Measurements from ENCODE around the gene DHX34.
"Not testable (repeated sequence)": the region's sequence is repeated elsewhere in the genome, so short reads cannot be mapped to it uniquely, and the experiment has no call there.

Gene DHX34

GRCh38 chr19:47370045-47370611, 21.0 kb downstream of the DHX34 start:
- DNase-seq (ENCODE audit: low spot score), result no peak

GRCh38 chr19:47371261-47371660, 22.1 kb downstream of the DHX34 start:
- DNase-seq (ENCODE audit: low spot score), result no peak

- no peak for DNase-seq (ENCODE audit: low spot score)
Measured at GRCh38 chr19:47372603-47373002, 23.5 kb downstream of the DHX34 start.

- no peak for DNase-seq (ENCODE audit: low spot score)
Measured at GRCh38 chr19:47373246-47374240, 24.4 kb downstream of the DHX34 start.

GRCh38 chr19:47374876-47375693, 26.0 kb downstream of the DHX34 start:
- DNase-seq (ENCODE audit: low spot score), result no peak

GRCh38 chr19:47375694-47376588, 26.8 kb downstream of the DHX34 start:
- no peak for DNase-seq (ENCODE audit: low spot score)

- no peak for DNase-seq (ENCODE audit: low spot score)
Measured at GRCh38 chr19:47376589-47377144, 27.6 kb downstream of the DHX34 start.

- no peak for DNase-seq (ENCODE audit: low spot score)
Measured at GRCh38 chr19:47377208-47377701, 28.1 kb downstream of the DHX34 start.

- DNase-seq (ENCODE audit: low spot score), result no peak
Measured at GRCh38 chr19:47377801-47378200, 28.7 kb downstream of the DHX34 start.

GRCh38 chr19:47378246-47378645, 29.1 kb downstream of the DHX34 start:
- DNase-seq (ENCODE audit: low spot score), result no peak

GRCh38 chr19:47379381-47379938, 30.3 kb downstream of the DHX34 start:
- DNase-seq (ENCODE audit: low spot score), result no peak

- no peak for DNase-seq (ENCODE audit: low spot score)
Measured at GRCh38 chr19:47380559-47380958, 31.4 kb downstream of the DHX34 start.

GRCh38 chr19:47381121-47381520, 32.0 kb downstream of the DHX34 start:
- no peak for DNase-seq (ENCODE audit: low spot score)

- DNase-seq (ENCODE audit: low spot score), result peak; percentile 10
Measured at GRCh38 chr19:47381653-47382279, 32.7 kb downstream of the DHX34 start.

- DNase-seq (ENCODE audit: low spot score), result not testable (repeated sequence)
Measured at GRCh38 chr19:47383890-47384289, 34.8 kb downstream of the DHX34 start.

- DNase-seq (ENCODE audit: low spot score), result not testable (repeated sequence)
Measured at GRCh38 chr19:47384533-47384932, 35.4 kb downstream of the DHX34 start.

GRCh38 chr19:47386582-47386981, 37.5 kb downstream of the DHX34 start:
- DNase-seq (ENCODE audit: low spot score), result not testable (repeated sequence)

- DNase-seq (ENCODE audit: low spot score), result not testable (repeated sequence)
Measured at GRCh38 chr19:47387623-47388022, 38.5 kb downstream of the DHX34 start.

- DNase-seq (ENCODE audit: low spot score), result not testable (repeated sequence)
Measured at GRCh38 chr19:47388721-47389120, 39.6 kb downstream of the DHX34 start.

GRCh38 chr19:47389150-47389556, 40.0 kb downstream of the DHX34 start:
- DNase-seq (ENCODE audit: low spot score), result no peak
